Mammary epithelial cell (primary cell): ENCODE results near the gene ECM1.

ENCODE experiments used
- EZH2 ChIP-seq: IDR thresholded peaks from 2 replicates; pipeline ENCODE4 v1.6.1; 2012; ENCODE audit warnings: low read length, inconsistent platforms, borderline replicate concordance
- TF ChIP-seq, protein P1 (sequence below), 2 donors: IDR thresholded peaks in 1 of 2; conservative IDR thresholded peaks in 1 of 2; 2 replicates each; pipeline ENCODE4 v1.5.1; 2011 to 2012; ENCODE audit warnings: inconsistent platforms in 2 of 2, low read length in 2 of 2, mild to moderate bottlenecking in 2 of 2, control low read depth in 1 of 2, low read depth in 1 of 2; ENCODE audit not compliant: insufficient read depth in 1 of 2; ENCODE audit errors: extremely low read depth in 1 of 2

DNA sequence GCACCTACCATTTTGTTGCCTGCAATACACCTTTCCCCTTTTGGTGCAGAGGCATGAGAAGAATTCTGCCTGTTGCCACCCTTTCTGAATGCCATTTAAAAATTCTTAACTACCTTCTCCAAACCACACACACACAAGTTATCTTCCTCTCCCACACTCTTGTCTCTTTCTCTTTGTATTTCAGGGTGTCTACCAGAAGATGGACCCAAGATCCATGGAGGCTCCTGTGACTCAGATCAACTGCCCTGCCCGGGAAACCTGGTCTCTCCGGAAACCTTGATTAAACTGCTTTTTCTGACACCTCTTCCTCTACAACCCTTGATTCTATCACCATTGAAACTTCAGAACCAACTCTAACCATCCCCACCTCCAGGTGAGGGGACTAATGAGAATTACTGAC is 23.0 kb upstream of the ECM1 start:
- no peak for TF ChIP-seq EZH2
- TF ChIP-seq, protein P1, sequence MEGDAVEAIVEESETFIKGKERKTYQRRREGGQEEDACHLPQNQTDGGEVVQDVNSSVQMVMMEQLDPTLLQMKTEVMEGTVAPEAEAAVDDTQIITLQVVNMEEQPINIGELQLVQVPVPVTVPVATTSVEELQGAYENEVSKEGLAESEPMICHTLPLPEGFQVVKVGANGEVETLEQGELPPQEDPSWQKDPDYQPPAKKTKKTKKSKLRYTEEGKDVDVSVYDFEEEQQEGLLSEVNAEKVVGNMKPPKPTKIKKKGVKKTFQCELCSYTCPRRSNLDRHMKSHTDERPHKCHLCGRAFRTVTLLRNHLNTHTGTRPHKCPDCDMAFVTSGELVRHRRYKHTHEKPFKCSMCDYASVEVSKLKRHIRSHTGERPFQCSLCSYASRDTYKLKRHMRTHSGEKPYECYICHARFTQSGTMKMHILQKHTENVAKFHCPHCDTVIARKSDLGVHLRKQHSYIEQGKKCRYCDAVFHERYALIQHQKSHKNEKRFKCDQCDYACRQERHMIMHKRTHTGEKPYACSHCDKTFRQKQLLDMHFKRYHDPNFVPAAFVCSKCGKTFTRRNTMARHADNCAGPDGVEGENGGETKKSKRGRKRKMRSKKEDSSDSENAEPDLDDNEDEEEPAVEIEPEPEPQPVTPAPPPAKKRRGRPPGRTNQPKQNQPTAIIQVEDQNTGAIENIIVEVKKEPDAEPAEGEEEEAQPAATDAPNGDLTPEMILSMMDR (conservative IDR thresholded peaks at IDR 0.05 in 1 of 2, IDR thresholded peaks at IDR 0.05 in 1 of 2; ENCODE audit: extremely low read depth in 1 of 2, insufficient read depth in 1 of 2, low read depth in 1 of 2, low read length in 2 of 2): peak; percentile 40 to 51
